Activated naive CD4-positive, alpha-beta T cell treated with anti-CD3 and anti-CD28 coated beads, Interleukin-2, amount 10 ng/mL, durations not matched to agents 7 days and 5 days (primary cell): ENCODE results near the gene KRTAP5-6.
A peak's percentile ranks its signal among the peaks of the same experiment; 100 is the strongest.
"Not testable (repeated sequence)": the region's sequence is repeated elsewhere in the genome, so short reads cannot be mapped to it uniquely, and the experiment has no call there.

Source experiments
- CTCF ChIA-PET: fragments of 350-600 bp; sonication (Branson Sonifier 250); formaldehyde crosslinking; loops from one replicate; lab custom pipeline; 2021; ENCODE audit warnings: antibody characterized with exemption; lab: Charles Lee
- DNase-seq: peaks from one replicate; pipeline ENCODE4 v3.0.0-alpha.2; 2020
- H3K27ac Mint-ChIP-seq: one replicate; pipeline ENCODE4 v1.8.0; 2021; ENCODE audit warnings: mild to moderate bottlenecking, moderate library complexity, mixed read lengths
- H3K27me3 Mint-ChIP-seq: one replicate; pipeline ENCODE4 v1.8.0; 2021; ENCODE audit warnings: mild to moderate bottlenecking, mixed read lengths
- H3K36me3 Mint-ChIP-seq: one replicate; pipeline ENCODE4 v1.8.0; 2021; ENCODE audit warnings: mixed read lengths
- H3K4me1 Mint-ChIP-seq: one replicate; pipeline ENCODE4 v1.8.0; 2021; ENCODE audit warnings: mixed read lengths
- H3K4me3 Mint-ChIP-seq: one replicate; pipeline ENCODE4 v1.8.0; 2021; ENCODE audit warnings: mild to moderate bottlenecking, moderate library complexity, mixed read lengths
- H3K9me3 Mint-ChIP-seq: one replicate; pipeline ENCODE4 v1.8.0; 2021; ENCODE audit warnings: mixed read lengths

The KRTAP5-6 gene

DNA sequence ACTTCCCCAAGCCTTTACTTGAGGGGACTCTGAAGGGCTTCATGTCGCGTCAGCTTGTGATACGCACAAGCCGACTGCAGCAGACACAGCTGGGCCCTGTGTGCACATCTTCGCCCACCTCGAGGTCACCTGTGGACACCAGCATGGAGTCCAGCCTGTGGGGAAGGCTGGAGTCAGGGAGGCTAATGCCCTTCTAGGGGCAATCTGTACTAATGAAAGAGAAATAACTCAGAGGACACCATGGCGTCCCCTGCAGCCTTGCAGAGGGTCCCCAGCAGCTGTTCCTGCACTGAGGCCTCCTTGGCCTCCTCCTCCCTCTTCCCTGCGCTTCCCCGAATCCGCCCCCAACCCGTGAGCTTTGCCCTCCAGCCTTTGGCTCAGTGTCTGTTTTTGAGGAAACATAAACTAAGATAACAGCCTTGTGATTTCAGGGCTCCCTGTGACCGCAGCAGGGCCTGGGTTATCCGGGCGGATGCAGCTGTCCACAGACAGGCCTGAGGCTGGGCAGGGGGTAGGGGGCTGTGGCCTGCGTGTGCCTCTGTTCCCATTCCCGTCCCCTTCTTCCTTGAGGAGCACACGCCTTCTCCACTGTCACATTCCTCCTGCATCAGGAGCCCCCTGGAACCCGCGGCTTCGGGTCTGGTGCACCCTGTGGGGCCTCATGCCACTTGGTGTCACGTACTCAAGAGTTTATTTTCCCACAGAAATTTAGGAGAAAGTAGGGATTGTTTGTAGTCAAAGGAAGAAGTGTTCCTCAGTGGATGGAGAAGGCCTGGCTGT lies 42.4 kb upstream of the KRTAP5-6 start:
- peak; percentile 8 for DNase-seq
- Mint-ChIP-seq H3K4me1 (peaks cover 9% of the 10 kb centered on the region), H3K4me3 (no peak overlapping the region), H3K27ac (no peak overlapping the region), H3K27me3 (peaks cover 56% of the 10 kb centered on the region), H3K9me3 (no peaks in the 10 kb centered on the region), H3K36me3 (no peaks in the 10 kb centered on the region)
- CTCF ChIA-PET = interaction anchor here (2.9 to 3.1 kb wide), 2 partner anchors 40 to 179 kb away, joined by 30 to 49 read pairs; partner anchors contain the start of gene SYT8

GRCh38 chr11:1655168-1656060 lies 41.6 kb upstream of the KRTAP5-6 start:
- Mint-ChIP-seq H3K27ac (no peak overlapping the region), H3K36me3 (no peaks in the 10 kb centered on the region), H3K4me3 (no peak overlapping the region), H3K27me3 (peaks cover 62% of the 10 kb centered on the region), H3K4me1 (peaks cover 17% of the 10 kb centered on the region), H3K9me3 (no peaks in the 10 kb centered on the region)
- CTCF ChIA-PET = interaction anchor here (1.0 to 3.1 kb wide), 4 partner anchors 27 to 178 kb away, joined by 4 to 49 read pairs (median 18); partner anchors contain the start of gene SYT8
- peak; percentile 11 for DNase-seq

- H3K27ac Mint-ChIP-seq = no peak overlapping the region
- no peaks in the 10 kb centered on the region for H3K36me3 Mint-ChIP-seq
- no peaks in the 10 kb centered on the region for H3K9me3 Mint-ChIP-seq
- CTCF ChIA-PET = interaction anchor here (1.0 to 1.8 kb wide), 2 partner anchors 27 to 177 kb away, joined by 4 to 5 read pairs; no protein-coding TSS in a partner anchor
- H3K4me3 Mint-ChIP-seq = no peak overlapping the region
- H3K27me3 Mint-ChIP-seq = peaks cover 58% of the 10 kb centered on the region
- no peak for DNase-seq
- peaks cover 19% of the 10 kb centered on the region for H3K4me1 Mint-ChIP-seq
Observed at GRCh38 chr11:1656061-1656441, 40.9 kb upstream of the KRTAP5-6 start.

DNA sequence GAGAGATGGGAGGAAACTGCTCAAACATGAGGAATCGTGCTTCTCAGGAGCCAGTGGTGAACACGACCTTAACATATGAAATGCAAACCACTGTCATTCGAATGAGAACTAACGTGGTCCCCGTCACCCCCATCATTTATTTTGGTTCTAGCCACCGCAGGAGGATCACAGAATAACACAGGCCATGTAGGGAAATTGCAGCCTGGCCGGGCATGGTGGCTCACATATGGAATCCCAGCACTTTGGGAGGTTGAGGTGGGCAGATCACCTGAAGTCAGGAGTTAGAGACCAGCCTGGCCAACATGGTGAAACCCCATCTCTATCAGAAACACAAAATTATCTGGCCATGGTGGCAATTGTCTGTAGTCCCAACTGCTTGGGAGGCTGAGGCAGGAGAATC lies 40.3 kb upstream of the KRTAP5-6 start:
- CTCF ChIA-PET = interaction anchor here (1.8 kb wide), 1 partner anchor 177 kb away, joined by 5 read pairs; no protein-coding TSS in a partner anchor
- Mint-ChIP-seq H3K9me3 (no peaks in the 10 kb centered on the region), H3K27me3 (peaks cover 57% of the 10 kb centered on the region), H3K27ac (no peak overlapping the region), H3K4me3 (no peak overlapping the region), H3K36me3 (no peaks in the 10 kb centered on the region), H3K4me1 (peaks cover 19% of the 10 kb centered on the region)
- DNase-seq = no peak

GRCh38 chr11:1659506-1659905 lies 37.5 kb upstream of the KRTAP5-6 start:
- Mint-ChIP-seq H3K4me3 (no peak overlapping the region), H3K27me3 (peaks cover 49% of the 10 kb centered on the region), H3K27ac (peak overlapping the region; percentile 11), H3K36me3 (no peaks in the 10 kb centered on the region), H3K4me1 (peaks cover 19% of the 10 kb centered on the region), H3K9me3 (no peaks in the 10 kb centered on the region)
- CTCF ChIA-PET = interaction anchor here (1.0 kb wide), 1 partner anchor 9 kb away, joined by 3 read pairs; no protein-coding TSS in a partner anchor
- DNase-seq = no peak

GRCh38 chr11:1660111-1660867 lies 36.7 kb upstream of the KRTAP5-6 start:
- CTCF ChIA-PET = no interaction called here
- DNase-seq = no peak
- no peak overlapping the region for H3K27ac Mint-ChIP-seq
- H3K4me3 Mint-ChIP-seq = no peak overlapping the region
- peaks cover 19% of the 10 kb centered on the region for H3K4me1 Mint-ChIP-seq
- H3K27me3 Mint-ChIP-seq = peaks cover 46% of the 10 kb centered on the region
- no peaks in the 10 kb centered on the region for H3K36me3 Mint-ChIP-seq
- no peaks in the 10 kb centered on the region for H3K9me3 Mint-ChIP-seq

GRCh38 chr11:1661454-1662269 lies 35.3 kb upstream of the KRTAP5-6 start:
- H3K36me3 Mint-ChIP-seq, CTCF ChIA-PET, H3K4me3 Mint-ChIP-seq, H3K27ac Mint-ChIP-seq, DNase-seq, H3K9me3 Mint-ChIP-seq: not testable (repeated sequence)
- peaks cover 19% of the 10 kb centered on the region for H3K4me1 Mint-ChIP-seq
- H3K27me3 Mint-ChIP-seq = peaks cover 47% of the 10 kb centered on the region

DNA sequence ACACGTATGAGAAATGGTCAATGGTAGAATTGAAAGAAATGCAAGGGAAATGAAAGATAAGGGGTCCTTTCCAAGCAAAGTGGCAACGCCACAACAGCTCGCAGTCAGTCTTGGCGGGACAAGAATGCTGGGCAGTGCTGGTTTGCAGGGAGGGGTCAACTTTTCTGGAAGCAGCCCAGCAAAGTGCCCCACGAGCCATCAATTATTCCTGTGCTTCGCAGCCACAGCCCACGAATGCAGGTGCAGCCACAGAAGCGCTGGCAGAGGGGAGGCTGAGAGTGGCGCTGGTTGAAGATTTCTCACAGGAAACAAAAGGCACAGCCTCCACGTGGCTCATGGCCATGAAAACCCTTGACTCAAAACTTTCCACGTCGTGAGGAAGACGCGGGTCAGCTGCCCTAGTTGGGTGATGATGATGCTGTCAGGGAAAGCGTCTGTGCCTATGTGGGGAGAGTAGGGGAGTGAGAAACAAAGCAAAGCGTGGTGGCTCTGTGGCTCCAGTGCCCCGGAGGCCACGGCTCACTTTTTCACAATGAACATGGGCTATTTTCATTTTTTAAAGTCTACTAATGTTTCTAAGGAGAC lies 34.2 kb upstream of the KRTAP5-6 start:
- H3K36me3 Mint-ChIP-seq, H3K4me3 Mint-ChIP-seq, DNase-seq, H3K27ac Mint-ChIP-seq, CTCF ChIA-PET, H3K9me3 Mint-ChIP-seq: not testable (repeated sequence)
- Mint-ChIP-seq H3K27me3 (peaks cover 44% of the 10 kb centered on the region), H3K4me1 (peaks cover 19% of the 10 kb centered on the region)

GRCh38 chr11:1665313-1665712 lies 31.7 kb upstream of the KRTAP5-6 start:
- Mint-ChIP-seq H3K9me3 (no peaks in the 10 kb centered on the region), H3K4me3 (no peak overlapping the region), H3K4me1 (peaks cover 3% of the 10 kb centered on the region), H3K27me3 (peaks cover 58% of the 10 kb centered on the region), H3K27ac (no peak overlapping the region), H3K36me3 (no peaks in the 10 kb centered on the region)
- CTCF ChIA-PET = no interaction called here
- DNase-seq = no peak

DNA sequence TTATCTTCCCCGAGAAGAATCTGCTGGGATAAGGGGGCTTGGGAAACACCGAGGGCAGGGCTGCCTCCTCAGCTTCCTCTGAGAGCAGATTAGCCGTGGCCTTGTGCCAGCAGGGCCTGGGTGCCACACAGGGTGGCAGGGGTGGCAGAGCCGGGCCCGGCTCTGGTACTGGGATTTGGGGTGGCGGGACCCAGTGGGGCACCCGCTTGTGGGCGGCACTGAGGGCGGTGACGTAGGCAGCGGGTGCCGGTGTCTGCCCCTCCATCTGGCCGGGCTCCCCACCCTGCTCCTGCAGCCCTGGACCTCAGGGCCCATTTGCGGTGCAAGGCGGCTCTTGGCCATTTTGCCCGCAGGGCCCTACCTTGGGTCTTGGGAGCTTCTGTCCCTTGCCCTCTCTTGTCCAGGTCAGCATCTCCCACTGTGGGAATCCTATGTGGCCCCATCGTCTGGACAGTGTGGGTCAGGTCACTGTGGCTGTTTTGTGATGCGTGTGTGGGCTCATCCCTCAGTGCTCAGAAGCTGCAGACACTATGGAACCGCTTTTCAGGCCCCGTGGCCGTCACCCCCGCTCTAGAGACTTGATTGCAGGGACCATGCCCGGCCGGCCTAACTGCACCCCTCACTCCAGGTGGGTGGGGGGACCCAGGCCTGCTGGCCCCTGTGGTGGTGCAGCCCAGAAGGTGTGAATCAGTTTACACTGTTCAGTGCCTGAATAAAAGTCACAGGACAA lies 29.7 kb upstream of the KRTAP5-6 start:
- Mint-ChIP-seq H3K4me3 (no peak overlapping the region), H3K9me3 (no peaks in the 10 kb centered on the region), H3K27me3 (peaks cover 48% of the 10 kb centered on the region), H3K4me1 (no peaks in the 10 kb centered on the region), H3K36me3 (no peaks in the 10 kb centered on the region), H3K27ac (no peak overlapping the region)
- no peak for DNase-seq
- CTCF ChIA-PET = no interaction called here

- no peaks in the 10 kb centered on the region for H3K9me3 Mint-ChIP-seq
- H3K27me3 Mint-ChIP-seq = peaks cover 42% of the 10 kb centered on the region
- CTCF ChIA-PET = no interaction called here
- no peak overlapping the region for H3K27ac Mint-ChIP-seq
- H3K36me3 Mint-ChIP-seq = no peaks in the 10 kb centered on the region
- no peak overlapping the region for H3K4me3 Mint-ChIP-seq
- H3K4me1 Mint-ChIP-seq = no peaks in the 10 kb centered on the region
- DNase-seq = no peak
Observed at GRCh38 chr11:1667906-1668305, 29.1 kb upstream of the KRTAP5-6 start.

GRCh38 chr11:1668911-1669473 lies 28.0 kb upstream of the KRTAP5-6 start:
- H3K9me3 Mint-ChIP-seq = no peaks in the 10 kb centered on the region
- DNase-seq = no peak
- H3K27ac Mint-ChIP-seq = no peak overlapping the region
- H3K4me3 Mint-ChIP-seq = no peak overlapping the region
- no peaks in the 10 kb centered on the region for H3K4me1 Mint-ChIP-seq
- peaks cover 42% of the 10 kb centered on the region for H3K27me3 Mint-ChIP-seq
- no peaks in the 10 kb centered on the region for H3K36me3 Mint-ChIP-seq
- CTCF ChIA-PET = no interaction called here
